IMR-90 (cell line): ENCODE measurements around the gene NPPA. TPM values are rescaled to one million over a fixed set of nuclear protein-coding genes. Genes with fewer than 3 reads are reported as not detected.

Experiments used
- ATAC-seq: fragments of 200-7000 bp; cut with Tn5 transposase; 2 replicates; pipeline ENCODE4 v1.9.1; 2020; ENCODE audit warnings: low read depth, mild to moderate bottlenecking, moderate library complexity
- BruUV-seq: library from RNA; stranded (reverse); fragments of 400-500 nt; replicated peaks from 2 replicates; lab custom pipeline; 2021; lab: Mats Ljungman, UMichigan
- CTCF ChIA-PET: fragments of 300-600 bp; formaldehyde crosslinking; extraction: SDS; loops from one replicate; lab custom pipeline; 2021; ENCODE audit warnings: antibody characterized with exemption; lab: Yijun Ruan, JAX
- POLR2A ChIA-PET: fragments of 300-600 bp; sonication (Branson Sonifier 250); formaldehyde crosslinking; loops from one replicate; lab custom pipeline; 2022; ENCODE audit warnings: antibody characterized with exemption; ENCODE audit not compliant: unreplicated experiment; lab: Charles Lee
- DNase-seq: peaks from one replicate; pipeline ENCODE4 v3.0.0; 2013
- H2AFZ ChIP-seq: replicated peaks from 2 replicates; pipeline ENCODE3; 2013; ENCODE audit warnings: low read length, mild to moderate bottlenecking; ENCODE audit not compliant: poor library complexity
- H2AK5ac ChIP-seq: 2 replicates; pipeline ENCODE4 v1.6.1; 2013; ENCODE audit warnings: low read depth, low read length, inconsistent platforms
- H2AK9ac ChIP-seq: replicated peaks from 2 replicates; pipeline ENCODE3; 2013; ENCODE audit warnings: mild to moderate bottlenecking, low read depth, low read length, moderate library complexity; ENCODE audit not compliant: poor library complexity
- H2BK120ac ChIP-seq: 2 replicates; pipeline ENCODE4 v1.6.1; 2013; ENCODE audit warnings: low read depth, low read length, inconsistent platforms
- H2BK15ac ChIP-seq: 3 replicates; pipeline ENCODE4 v1.6.1; 2013; ENCODE audit warnings: low read depth, low read length, inconsistent platforms
- H2BK20ac ChIP-seq: 2 replicates; pipeline ENCODE4 v1.6.1; 2013; ENCODE audit warnings: low read depth, mild to moderate bottlenecking, inconsistent platforms, low read length, moderate library complexity
- H2BK5ac ChIP-seq: 2 replicates; pipeline ENCODE4 v1.6.1; 2013; ENCODE audit warnings: mild to moderate bottlenecking, low read depth, low read length, inconsistent platforms; ENCODE audit not compliant: poor library complexity, severe bottlenecking
- H3K14ac ChIP-seq: replicated peaks from 2 replicates; pipeline ENCODE4 v1.6.1; 2013; ENCODE audit warnings: low read depth, low read length, inconsistent platforms
- H3K18ac ChIP-seq: 2 replicates; pipeline ENCODE4 v1.6.1; 2013; ENCODE audit warnings: low read depth, low read length, control low read depth
- H3K23ac ChIP-seq: 2 replicates; pipeline ENCODE4 v1.6.1; 2013; ENCODE audit warnings: low read depth, low read length, inconsistent platforms
- H3K27ac ChIP-seq: 2 replicates; pipeline ENCODE4 v1.5.1; 2013; ENCODE audit warnings: mild to moderate bottlenecking, control low read depth, low read length; ENCODE audit not compliant: insufficient read depth
- H3K27me3 ChIP-seq: 2 replicates; pipeline ENCODE4 v1.6.1; 2013; ENCODE audit warnings: low read length; ENCODE audit not compliant: control insufficient read depth, insufficient read depth
- H3K36me3 ChIP-seq: 2 replicates; pipeline ENCODE4 v1.6.1; 2013; ENCODE audit warnings: low read length, mixed read lengths; ENCODE audit not compliant: control insufficient read depth, insufficient read depth
- H3K4ac ChIP-seq: 2 replicates; pipeline ENCODE4 v1.6.1; 2013; ENCODE audit warnings: low read depth, low read length, inconsistent platforms
- H3K4me1 ChIP-seq: 2 replicates; pipeline ENCODE4 v1.6.1; 2013; ENCODE audit warnings: low read length, mixed read lengths; ENCODE audit not compliant: control insufficient read depth, insufficient read depth
- H3K4me2 ChIP-seq: 2 replicates; pipeline ENCODE4 v1.6.1; 2013; ENCODE audit warnings: low read depth, mild to moderate bottlenecking, control low read depth, low read length, moderate library complexity
- H3K4me3 ChIP-seq: 2 replicates; pipeline ENCODE4 v1.5.1; 2013; ENCODE audit warnings: low read depth, mild to moderate bottlenecking, control low read depth, low read length, moderate library complexity; ENCODE audit not compliant: insufficient read depth
- H3K56ac ChIP-seq: 2 replicates; pipeline ENCODE4 v1.6.1; 2013; ENCODE audit warnings: low read length, inconsistent platforms; ENCODE audit not compliant: insufficient read depth; ENCODE audit errors: extremely low read depth
- H3K79me1 ChIP-seq, 2 experiments: 2 replicates each; pipeline ENCODE4 v1.6.1; 2013; ENCODE audit warnings: low read length in 2 of 2, inconsistent platforms in 1 of 2, low read depth in 1 of 2
- H3K9ac ChIP-seq: 2 replicates; pipeline ENCODE4 v1.6.1; 2013; ENCODE audit warnings: low read depth, low read length, control low read depth
- H3K9me1 ChIP-seq: 2 replicates; pipeline ENCODE4 v1.6.1; 2013; ENCODE audit warnings: low read length, inconsistent platforms; ENCODE audit not compliant: insufficient read depth
- H3K9me3 ChIP-seq: 2 replicates; pipeline ENCODE4 v1.6.1; 2013; ENCODE audit warnings: low read length; ENCODE audit not compliant: control insufficient read depth, insufficient read depth
- H4K20me1 ChIP-seq: 2 replicates; pipeline ENCODE4 v1.6.1; 2013; ENCODE audit warnings: low read length, inconsistent platforms; ENCODE audit not compliant: insufficient read depth
- H4K5ac ChIP-seq: 2 replicates; pipeline ENCODE4 v1.6.1; 2013; ENCODE audit warnings: mild to moderate bottlenecking, low read depth, low read length, control low read depth
- H4K8ac ChIP-seq, 2 experiments: 2 replicates each; pipeline ENCODE4 v1.6.1; 2013; ENCODE audit warnings: low read depth in 2 of 2, low read length in 2 of 2, control low read depth in 1 of 2, inconsistent platforms in 1 of 2
- H4K91ac ChIP-seq: 2 replicates; pipeline ENCODE4 v1.6.1; 2013; ENCODE audit warnings: low read depth, low read length, inconsistent platforms; ENCODE audit not compliant: insufficient read depth
- CHD1 ChIP-seq: IDR thresholded peaks from 2 replicates; pipeline ENCODE4 v1.6.1; 2012; ENCODE audit warnings: low read depth, low read length, improper control_type of control experiment
- MAZ ChIP-seq: IDR thresholded peaks from 2 replicates; pipeline ENCODE4 v1.6.1; 2012; ENCODE audit warnings: low read depth, mild to moderate bottlenecking, low read length, improper control_type of control experiment, moderate library complexity, borderline replicate concordance
- POLR2A ChIP-seq: IDR thresholded peaks from 2 replicates; pipeline ENCODE4 v1.6.1; 2012; ENCODE audit warnings: mild to moderate bottlenecking, low read depth, low read length
- WGBS, 2 experiments: methylation state at CpG; one replicate each; pipeline versions ENCODE4 v1.1.5 to v1.1.7; 2013; ENCODE audit warnings: missing lambda C conversion rate in 2 of 2; ENCODE audit not compliant: insufficient read length in 1 of 2; ENCODE audit errors: extremely low coverage in 2 of 2; 5-methylcytosine and 5-hydroxymethylcytosine counted together
- dilution Hi-C: fragments of 300-500 bp; cut with HindIII; formaldehyde crosslinking; loops from one replicate; pipeline ENCODE4 v1.14.3; 2018; ENCODE audit warnings: low sequenced_read_pairs; ENCODE audit not compliant: unreplicated experiment
- in situ Hi-C: fragments of 300-500 bp; cut with MboI; formaldehyde crosslinking; loops from 3 replicates; pipeline ENCODE4 v1.14.3; 2019; ENCODE audit warnings: low sequenced_read_pairs, inconsistent platforms, mixed read lengths
- intact Hi-C: fragments of 100-400 bp; cut with micrococcal nuclease; formaldehyde crosslinking; loops from 2 replicates; pipeline ENCODE4 v1.10.0; 2022
- polyA plus RNA-seq, 3 experiments: library from polyadenylated mRNA; depleted of rRNA; stranded (reverse); fragments of >200 nt; gene quantifications; 2 replicates each; pipeline ENCODE4 v1.2.3, GENCODE V29; 2012; ENCODE audit warnings: low replicate concordance in 1 of 3
- total RNA-seq: library from RNA; depleted of rRNA; stranded (reverse); fragments of >200 nt; gene quantifications from 2 replicates; pipeline ENCODE4 v1.2.3, GENCODE V29; 2012

Gene NPPA
- total and polyA plus RNA-seq, 2 of the 4 experiments (the other 2 are of a cell fraction) = not detected

GRCh38 chr1:11802973-11803885 is 44.4 kb downstream of the NPPA start:
- H3K56ac ChIP-seq = peak overlapping the region; percentile 55; the same call in 1 of the 2 replicates
- peak overlapping the region; percentile 53 for H3K4me3 ChIP-seq
- DNase-seq = peak; percentile 97
- ATAC-seq = peak; percentile 69
- peak overlapping the region; percentile 70 for H4K91ac ChIP-seq
- H2AFZ ChIP-seq = peak overlapping the region; percentile 92
- H4K20me1 ChIP-seq = no peaks in the 10 kb centered on the region; the same call in 1 of the 2 replicates
- H2AK5ac ChIP-seq = peak overlapping the region; percentile 96
- H3K79me1 ChIP-seq = peaks cover 9 to 58% of the 10 kb centered on the region in 2 experiments; a peak in 3 of 4 replicates
- H2AK9ac ChIP-seq = peak overlapping the region; percentile 95
- intact Hi-C loops = loop anchor here (2.0 to 5.0 kb wide), 2 partner anchors 66 to 121 kb away; partner anchors contain the start of genes AGTRAP and MAD2L2
- H4K8ac ChIP-seq = peak overlapping the region; percentile 19 to 81; a peak in 3 of 4 replicates
- H3K14ac ChIP-seq = peak overlapping the region; percentile 55
- POLR2A ChIA-PET = interaction anchor here (0.7 to 1.1 kb wide), 2 partner anchors 67 to 106 kb away, joined by 3 to 5 read pairs; no protein-coding TSS in a partner anchor
- peak overlapping the region; percentile 71 for H2BK5ac ChIP-seq
- peak overlapping the region; percentile 70 for H3K27ac ChIP-seq
- no peaks in the 10 kb centered on the region for H3K9me3 ChIP-seq
- peak overlapping the region; percentile 86 for H3K4ac ChIP-seq
- in situ Hi-C loops = no loop called here
- peak overlapping the region; percentile 25 for H3K18ac ChIP-seq
- H3K27me3 ChIP-seq = no peaks in the 10 kb centered on the region
- H3K9ac ChIP-seq = peak overlapping the region; percentile 60
- peak overlapping the region; percentile 73 for H3K23ac ChIP-seq
- WGBS, 2 experiments = 7% methylated on average over 14 of the region's 28 CpGs; no CpG with 5 or more reads in 1 of the 2 experiments
- peak overlapping the region; percentile 61 for H2BK120ac ChIP-seq
- CTCF ChIA-PET = interaction anchor here (0.5 to 1.1 kb wide), 3 partner anchors 16 to 65 kb away, joined by 3 to 4 read pairs (median 4); no protein-coding TSS in a partner anchor
- H3K4me2 ChIP-seq = peak overlapping the region; percentile 89
- H3K36me3 ChIP-seq = peaks cover 15% of the 10 kb centered on the region
- H2BK20ac ChIP-seq = peak overlapping the region; percentile 44; the same call in 1 of the 2 replicates
- peaks cover 3% of the 10 kb centered on the region; the same call in 1 of the 2 replicates for H3K9me1 ChIP-seq
- peak overlapping the region; percentile 87 for H4K5ac ChIP-seq
- dilution Hi-C loops = no loop called here
- peaks cover 13% of the 10 kb centered on the region for H3K4me1 ChIP-seq
- H2BK15ac ChIP-seq = no peak overlapping the region; the same call in 2 of the 3 replicates
- TF ChIP-seq POLR2A (peak; percentile 68), CHD1 (no peak), MAZ (peak; percentile 97)
- no TSS peak for BruUV-seq
